ENCODE measurements around the gene GPR15. TPM values are rescaled to one million over a fixed set of nuclear protein-coding genes. Genes with fewer than 3 reads are reported as not detected.

GPR15 gene
- total RNA-seq, 1 donor from 2014 or later, result 2.5 TPM

DNA sequence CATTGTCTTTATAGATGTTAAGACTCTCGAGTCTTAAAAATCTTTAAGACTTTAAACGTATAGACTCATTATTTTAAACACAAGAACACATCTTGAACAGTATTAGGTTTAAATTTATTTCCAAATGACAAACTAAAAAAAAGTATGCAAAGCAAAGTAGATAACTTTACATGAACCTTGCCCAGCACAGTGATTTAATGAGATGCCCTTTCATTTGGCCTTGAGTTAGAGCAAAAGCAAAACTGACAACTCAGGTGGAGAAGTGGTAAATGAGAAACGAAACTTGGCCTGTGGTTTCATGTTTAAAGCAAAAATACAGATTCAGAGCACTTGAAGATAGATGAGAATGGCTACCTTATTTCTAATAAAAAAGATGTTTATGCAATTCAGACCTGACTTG, 8.6 kb downstream of the GPR15 start:
- H3K27ac ChIP-seq, result no peak overlapping the region
- TF ChIP-seq, protein P1, sequence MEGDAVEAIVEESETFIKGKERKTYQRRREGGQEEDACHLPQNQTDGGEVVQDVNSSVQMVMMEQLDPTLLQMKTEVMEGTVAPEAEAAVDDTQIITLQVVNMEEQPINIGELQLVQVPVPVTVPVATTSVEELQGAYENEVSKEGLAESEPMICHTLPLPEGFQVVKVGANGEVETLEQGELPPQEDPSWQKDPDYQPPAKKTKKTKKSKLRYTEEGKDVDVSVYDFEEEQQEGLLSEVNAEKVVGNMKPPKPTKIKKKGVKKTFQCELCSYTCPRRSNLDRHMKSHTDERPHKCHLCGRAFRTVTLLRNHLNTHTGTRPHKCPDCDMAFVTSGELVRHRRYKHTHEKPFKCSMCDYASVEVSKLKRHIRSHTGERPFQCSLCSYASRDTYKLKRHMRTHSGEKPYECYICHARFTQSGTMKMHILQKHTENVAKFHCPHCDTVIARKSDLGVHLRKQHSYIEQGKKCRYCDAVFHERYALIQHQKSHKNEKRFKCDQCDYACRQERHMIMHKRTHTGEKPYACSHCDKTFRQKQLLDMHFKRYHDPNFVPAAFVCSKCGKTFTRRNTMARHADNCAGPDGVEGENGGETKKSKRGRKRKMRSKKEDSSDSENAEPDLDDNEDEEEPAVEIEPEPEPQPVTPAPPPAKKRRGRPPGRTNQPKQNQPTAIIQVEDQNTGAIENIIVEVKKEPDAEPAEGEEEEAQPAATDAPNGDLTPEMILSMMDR (IDR thresholded peaks at IDR 0.05), result no peak
- no peaks in the 10 kb centered on the region for H3K27me3 ChIP-seq
- H3K36me3 ChIP-seq, result no peaks in the 10 kb centered on the region
- H3K4me3 ChIP-seq, result no peak overlapping the region
- no peaks in the 10 kb centered on the region for H3K4me1 ChIP-seq
- intact Hi-C loops (cut with DNase I), result no loop called here
- no peak for ATAC-seq
- no peaks in the 10 kb centered on the region for H3K9me3 ChIP-seq
- no peak for DNase-seq

DNA sequence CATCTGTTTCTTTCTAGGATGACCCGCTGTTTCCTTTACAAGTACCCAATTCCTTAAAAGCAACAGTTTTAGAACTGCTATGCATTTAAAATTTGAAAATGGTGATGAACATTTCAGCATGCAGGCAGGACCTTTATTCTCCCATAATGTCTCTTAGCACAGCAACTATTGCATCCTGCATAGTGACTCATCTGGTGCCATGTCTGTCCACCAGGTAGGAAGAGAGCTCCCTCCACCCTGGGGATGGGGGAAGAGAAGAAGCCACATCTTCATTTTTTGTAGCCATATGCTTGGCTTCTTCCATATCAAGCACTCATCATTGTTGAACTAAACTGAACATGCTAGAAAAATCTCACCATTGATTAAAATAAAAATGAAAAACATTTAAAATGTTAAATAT, 9.9 kb downstream of the GPR15 start:
- ATAC-seq (no peak), DNase-seq (no peak)
- H3K4me1 ChIP-seq, result no peaks in the 10 kb centered on the region
- H3K4me3 ChIP-seq, result no peak overlapping the region
- H3K36me3 ChIP-seq, result no peaks in the 10 kb centered on the region
- no peak overlapping the region for H3K27ac ChIP-seq
- H3K27me3 ChIP-seq, result no peaks in the 10 kb centered on the region
- no peaks in the 10 kb centered on the region for H3K9me3 ChIP-seq
- intact Hi-C loops (cut with DNase I), result no loop called here
- TF ChIP-seq, protein P1 (IDR thresholded peaks at IDR 0.05), result no peak

DNA sequence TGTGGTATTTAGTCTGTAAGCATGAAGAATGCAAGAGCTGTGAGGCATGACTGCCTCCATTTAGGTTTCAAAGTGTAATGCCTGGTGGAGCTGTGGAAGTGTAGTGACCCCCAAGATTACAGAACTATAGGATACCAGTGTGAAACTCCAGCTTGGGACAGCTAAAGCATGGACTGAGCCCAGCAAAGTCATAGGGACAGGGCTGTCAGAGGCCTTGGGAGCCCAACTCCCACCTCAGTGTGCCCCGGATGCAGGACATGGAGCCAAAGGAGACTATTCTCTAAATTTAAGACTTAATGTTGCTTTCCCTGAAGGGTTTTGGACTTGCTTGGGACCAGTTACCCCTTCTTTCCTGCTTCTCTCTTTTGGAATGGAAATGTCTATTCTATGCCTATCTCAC, 10.8 kb downstream of the GPR15 start:
- no peak for ATAC-seq

DNA sequence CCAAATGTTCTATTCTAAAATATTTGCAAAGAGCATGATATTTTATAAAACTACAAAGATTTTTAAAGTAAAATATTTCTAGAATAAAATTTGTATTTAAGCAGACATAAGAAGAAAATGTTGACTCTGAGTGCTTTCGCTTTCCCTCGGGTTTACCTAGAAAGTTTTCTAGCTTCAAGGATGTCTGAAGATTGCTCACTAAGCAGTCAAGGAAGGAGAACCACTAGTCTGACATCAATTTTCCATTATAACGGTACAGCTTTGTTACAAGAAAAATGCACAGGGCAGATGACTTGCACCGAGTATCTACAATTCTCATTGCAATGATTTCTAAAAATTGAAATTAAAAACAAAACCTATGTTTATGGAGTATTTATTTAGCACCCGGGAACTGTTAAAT, 14.2 kb downstream of the GPR15 start:
- intact Hi-C loops (cut with DNase I), result no loop called here

More for the DNA sequence above, 10.8 kb downstream of the GPR15 start:
- no peak overlapping the region for H3K27ac ChIP-seq
- no peak overlapping the region for H3K4me3 ChIP-seq
- TF ChIP-seq, protein P1 (IDR thresholded peaks at IDR 0.05), result no peak
- H3K9me3 ChIP-seq, result no peaks in the 10 kb centered on the region
- no peak for DNase-seq
- no peaks in the 10 kb centered on the region for H3K27me3 ChIP-seq
- H3K4me1 ChIP-seq, result no peaks in the 10 kb centered on the region
- intact Hi-C loops (cut with DNase I), result no loop called here
- no peaks in the 10 kb centered on the region for H3K36me3 ChIP-seq

DNA sequence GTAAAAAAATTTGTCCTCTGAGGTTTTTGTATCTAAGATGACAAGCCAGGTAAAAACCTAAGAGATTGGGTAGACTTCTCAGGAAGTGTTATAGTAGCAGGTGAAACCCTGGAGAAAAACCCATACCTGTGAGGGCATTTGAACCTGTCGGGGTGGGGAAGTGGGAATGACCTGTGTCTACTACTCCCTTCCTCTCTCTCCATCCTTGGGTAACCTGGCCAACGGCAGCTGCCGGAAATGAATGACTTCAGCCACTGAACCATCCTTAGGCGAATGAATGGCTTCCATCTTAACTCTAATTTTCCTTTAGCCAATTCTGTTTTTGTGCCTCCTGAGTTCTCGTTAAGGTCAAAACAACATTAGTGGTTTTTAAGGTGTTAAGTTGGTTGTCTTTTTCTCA, 16.8 kb downstream of the GPR15 start:
- DNase-seq (no peak), ATAC-seq (no peak)
- intact Hi-C loops (cut with DNase I), result no loop called here
- H3K9me3 ChIP-seq, result no peaks in the 10 kb centered on the region
- no peak overlapping the region for H3K4me3 ChIP-seq
- TF ChIP-seq, protein P1 (IDR thresholded peaks at IDR 0.05), result no peak
- no peak overlapping the region for H3K27ac ChIP-seq
- no peaks in the 10 kb centered on the region for H3K27me3 ChIP-seq
- H3K4me1 ChIP-seq, result no peaks in the 10 kb centered on the region
- no peaks in the 10 kb centered on the region for H3K36me3 ChIP-seq

More for the DNA sequence above, 14.2 kb downstream of the GPR15 start:
- DNase-seq, result no peak
- H3K4me1 ChIP-seq, result no peaks in the 10 kb centered on the region
- no peak overlapping the region for H3K4me3 ChIP-seq
- no peaks in the 10 kb centered on the region for H3K27me3 ChIP-seq
- no peak for ATAC-seq
- no peaks in the 10 kb centered on the region for H3K36me3 ChIP-seq
- TF ChIP-seq, protein P1 (IDR thresholded peaks at IDR 0.05), result no peak
- no peaks in the 10 kb centered on the region for H3K9me3 ChIP-seq
- no peak overlapping the region for H3K27ac ChIP-seq

DNA sequence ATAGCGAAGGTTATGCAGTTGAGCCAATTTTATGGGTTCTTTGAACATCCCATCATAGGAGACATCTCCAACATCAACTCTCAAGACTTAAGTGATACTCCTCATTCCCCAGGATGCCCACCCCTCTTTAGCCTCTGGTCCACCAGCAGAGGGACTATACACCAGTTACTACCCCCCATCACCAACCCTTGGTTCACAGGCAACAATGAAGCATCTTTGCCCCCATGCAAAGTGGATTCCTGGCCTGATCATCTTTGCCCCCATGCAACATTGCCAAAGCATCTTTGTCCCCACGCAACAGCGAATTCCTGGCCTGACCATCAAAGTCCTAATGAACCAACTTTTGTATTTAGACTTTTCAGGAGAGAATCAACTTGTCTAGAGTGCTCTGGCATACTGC, 19.1 kb downstream of the GPR15 start:
- Histone ChIP-seq H3K27ac (no peak overlapping the region), H3K36me3 (no peaks in the 10 kb centered on the region), H3K27me3 (peaks cover 4% of the 10 kb centered on the region), H3K4me3 (no peak overlapping the region), H3K4me1 (no peaks in the 10 kb centered on the region), H3K9me3 (no peaks in the 10 kb centered on the region)
- DNase-seq, result no peak
- no peak for ATAC-seq
- intact Hi-C loops (cut with DNase I), result no loop called here
- TF ChIP-seq, protein P1 (IDR thresholded peaks at IDR 0.05), result no peak
